Measurements from ENCODE around the gene TRDMT1.
A peak's percentile ranks its signal among the peaks of the same experiment; 100 is the strongest.

The TRDMT1 gene

DNA sequence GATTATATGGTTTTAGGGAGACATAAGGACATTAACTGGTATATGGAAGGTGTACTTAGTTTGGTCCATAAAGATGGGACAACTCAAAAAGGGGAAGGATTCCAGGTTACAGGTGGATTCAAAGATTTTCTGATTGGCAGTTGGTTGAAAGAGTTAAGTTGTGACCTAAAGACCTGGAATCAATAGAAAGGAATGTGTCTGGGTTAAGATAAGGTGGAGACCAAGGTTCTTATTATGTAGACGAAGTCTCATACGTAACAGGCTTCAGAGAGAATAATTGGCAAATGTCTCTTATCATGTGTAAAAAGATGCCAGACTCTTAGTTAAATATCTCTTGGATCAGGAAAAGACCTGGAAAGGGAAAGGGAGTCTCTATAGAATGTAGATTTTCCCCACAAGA lies 1.0 kb upstream of the TRDMT1 start:
- Histone ChIP-seq H3K4me1 (peaks cover 8% of the 10 kb centered on the region), H3K4me2 (ENCODE audit: low read length) (no peak overlapping the region), H3K27me3 (ENCODE audit: control insufficient read depth, insufficient read depth, low read length) (no peaks in the 10 kb centered on the region), H3K79me2 (no peaks in the 10 kb centered on the region), H3K4me3 (ENCODE audit: low read depth, low read length) (no peak overlapping the region), H3K27ac (no peak overlapping the region), H3K9me3 (ENCODE audit: control insufficient read depth, low read length) (no peaks in the 10 kb centered on the region), H2AFZ (peak overlapping the region; percentile 98), H3K36me3 (ENCODE audit: control insufficient read depth, insufficient read depth, low read length) (no peaks in the 10 kb centered on the region), H3K9ac (no peak overlapping the region)
- TF ChIP-seq, protein P1, sequence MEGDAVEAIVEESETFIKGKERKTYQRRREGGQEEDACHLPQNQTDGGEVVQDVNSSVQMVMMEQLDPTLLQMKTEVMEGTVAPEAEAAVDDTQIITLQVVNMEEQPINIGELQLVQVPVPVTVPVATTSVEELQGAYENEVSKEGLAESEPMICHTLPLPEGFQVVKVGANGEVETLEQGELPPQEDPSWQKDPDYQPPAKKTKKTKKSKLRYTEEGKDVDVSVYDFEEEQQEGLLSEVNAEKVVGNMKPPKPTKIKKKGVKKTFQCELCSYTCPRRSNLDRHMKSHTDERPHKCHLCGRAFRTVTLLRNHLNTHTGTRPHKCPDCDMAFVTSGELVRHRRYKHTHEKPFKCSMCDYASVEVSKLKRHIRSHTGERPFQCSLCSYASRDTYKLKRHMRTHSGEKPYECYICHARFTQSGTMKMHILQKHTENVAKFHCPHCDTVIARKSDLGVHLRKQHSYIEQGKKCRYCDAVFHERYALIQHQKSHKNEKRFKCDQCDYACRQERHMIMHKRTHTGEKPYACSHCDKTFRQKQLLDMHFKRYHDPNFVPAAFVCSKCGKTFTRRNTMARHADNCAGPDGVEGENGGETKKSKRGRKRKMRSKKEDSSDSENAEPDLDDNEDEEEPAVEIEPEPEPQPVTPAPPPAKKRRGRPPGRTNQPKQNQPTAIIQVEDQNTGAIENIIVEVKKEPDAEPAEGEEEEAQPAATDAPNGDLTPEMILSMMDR (IDR thresholded peaks at IDR 0.05): no peak

DNA sequence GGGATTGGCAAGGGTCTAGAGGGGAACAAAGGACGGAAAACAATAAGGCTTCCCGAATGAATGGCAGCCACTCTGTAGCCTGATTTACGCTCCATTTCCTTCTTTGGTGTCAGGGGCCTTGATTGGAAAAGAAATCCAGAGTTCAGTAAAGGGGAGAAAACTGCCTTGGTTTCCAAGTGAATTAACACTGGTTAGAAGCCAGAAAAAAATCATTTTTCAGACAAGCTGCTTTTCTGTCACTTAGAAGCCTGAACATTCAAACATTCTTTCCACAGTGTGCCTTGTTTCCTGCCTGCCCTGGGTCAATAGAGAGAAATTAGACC lies 283 bp upstream of the TRDMT1 start:
- TF ChIP-seq, protein P1 (IDR thresholded peaks at IDR 0.05): no peak
- Histone ChIP-seq H3K9me3 (ENCODE audit: control insufficient read depth, low read length) (no peaks in the 10 kb centered on the region), H3K9ac (no peak overlapping the region), H3K4me1 (peaks cover 8% of the 10 kb centered on the region), H3K27me3 (ENCODE audit: control insufficient read depth, insufficient read depth, low read length) (no peaks in the 10 kb centered on the region), H2AFZ (peak overlapping the region; percentile 98), H3K4me3 (ENCODE audit: low read depth, low read length) (peak overlapping the region; percentile 86), H3K27ac (peak overlapping the region; percentile 96), H3K4me2 (ENCODE audit: low read length) (peak overlapping the region; percentile 97), H3K79me2 (no peaks in the 10 kb centered on the region), H3K36me3 (ENCODE audit: control insufficient read depth, insufficient read depth, low read length) (no peaks in the 10 kb centered on the region)

DNA sequence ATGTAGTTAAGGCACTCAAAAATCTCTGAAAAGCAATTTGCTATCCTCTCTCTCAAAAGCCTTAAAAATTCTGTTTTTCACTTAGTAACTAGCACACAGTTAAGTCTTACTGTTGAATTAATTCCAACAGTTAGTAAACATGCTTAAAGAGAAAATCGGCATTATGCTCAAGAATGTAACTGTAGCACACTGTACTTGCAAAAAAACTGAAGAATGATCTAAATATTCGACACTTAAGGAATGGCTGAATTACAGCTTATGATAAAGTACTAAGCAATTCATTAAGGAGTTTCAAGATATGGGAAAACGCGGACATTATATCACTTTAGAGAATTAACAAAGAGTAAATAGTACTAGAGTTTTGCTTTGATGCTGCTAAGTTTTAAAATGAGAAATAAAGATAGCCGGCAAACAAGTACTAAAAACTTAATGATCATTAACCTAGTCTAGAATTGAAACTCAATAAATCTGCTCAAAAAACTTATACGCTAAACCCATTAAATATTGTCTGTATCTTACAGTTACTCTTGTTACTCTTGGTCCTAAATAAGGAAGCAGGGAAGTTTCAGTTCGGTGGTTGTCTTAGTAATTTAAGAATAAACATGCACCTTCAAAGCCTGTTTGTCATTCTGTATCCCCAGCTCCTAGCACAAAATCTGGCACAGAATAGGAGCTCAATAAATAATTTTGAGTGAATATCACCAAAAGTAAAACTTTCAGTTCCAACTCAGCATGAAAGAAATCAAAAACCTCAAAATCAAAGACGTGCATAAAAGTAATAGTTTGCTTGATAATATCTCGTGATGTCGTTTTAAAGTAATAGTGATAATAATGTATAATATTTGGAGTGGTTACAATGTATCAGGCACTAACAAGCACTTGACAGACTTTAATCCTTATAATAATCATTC lies 1.2 kb downstream of the TRDMT1 start:
- Histone ChIP-seq H3K4me3 (ENCODE audit: low read depth, low read length) (peak overlapping the region; percentile 86), H3K9ac (no peak overlapping the region)

DNA sequence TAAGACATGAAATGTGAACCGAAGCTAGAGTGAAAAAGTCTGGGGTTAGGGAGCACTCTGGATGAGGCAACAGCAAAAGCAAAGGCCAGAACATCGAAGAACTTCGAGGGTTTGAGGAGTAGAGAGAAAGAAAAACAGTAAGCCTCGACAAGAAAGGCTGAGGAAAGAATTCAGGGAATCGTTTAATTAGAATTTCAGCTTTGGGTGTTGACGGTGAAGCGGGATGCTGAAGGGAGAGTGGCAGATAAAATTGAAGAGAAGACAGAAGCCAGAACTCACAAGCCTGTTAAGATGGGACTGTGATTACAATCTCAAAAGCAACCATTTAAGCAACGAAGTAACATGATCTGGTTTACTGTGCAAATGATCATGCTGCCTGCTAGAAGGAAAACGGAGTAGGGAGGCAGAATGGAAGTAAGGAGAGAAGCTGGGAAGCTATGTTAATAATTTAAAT lies 2.1 kb downstream of the TRDMT1 start:
- TF ChIP-seq, protein P1 (IDR thresholded peaks at IDR 0.05): no peak
- peaks cover 8% of the 10 kb centered on the region for H3K4me1 ChIP-seq
- no peaks in the 10 kb centered on the region for H3K27me3 ChIP-seq (ENCODE audit: control insufficient read depth, insufficient read depth, low read length)
- no peaks in the 10 kb centered on the region for H3K36me3 ChIP-seq (ENCODE audit: control insufficient read depth, insufficient read depth, low read length)
- no peaks in the 10 kb centered on the region for H3K9me3 ChIP-seq (ENCODE audit: control insufficient read depth, low read length)
- no peak overlapping the region for H3K9ac ChIP-seq
- peak overlapping the region; percentile 97 for H3K4me2 ChIP-seq (ENCODE audit: low read length)
- H2AFZ ChIP-seq: peak overlapping the region; percentile 98
- peaks cover 7% of the 10 kb centered on the region for H3K79me2 ChIP-seq
- H3K4me3 ChIP-seq (ENCODE audit: low read depth, low read length): peak overlapping the region; percentile 86
- peak overlapping the region; percentile 96 for H3K27ac ChIP-seq

More for the DNA sequence above, 1.2 kb downstream of the TRDMT1 start:
- Histone ChIP-seq H3K9me3 (ENCODE audit: control insufficient read depth, low read length) (no peaks in the 10 kb centered on the region), H3K4me2 (ENCODE audit: low read length) (peak overlapping the region; percentile 97), H3K79me2 (peaks cover 1% of the 10 kb centered on the region), H3K27ac (peak overlapping the region; percentile 96), H3K4me1 (peaks cover 8% of the 10 kb centered on the region), H3K27me3 (ENCODE audit: control insufficient read depth, insufficient read depth, low read length) (no peaks in the 10 kb centered on the region), H3K36me3 (ENCODE audit: control insufficient read depth, insufficient read depth, low read length) (no peaks in the 10 kb centered on the region), H2AFZ (peak overlapping the region; percentile 98)
- TF ChIP-seq, protein P1 (IDR thresholded peaks at IDR 0.05): no peak
